ENCODE measurements around the gene CORO1C.

CORO1C gene

GRCh38 chr12:108731105-108731865 is at the start of gene CORO1C:
CORO1C (minus strand) TSS chr12:108731518; CDS start chr12:108701318, 30,200 bp downstream.
- peak; percentile 72 for DNase-seq (ENCODE audit: low read depth)
- TF ChIP-seq CTCF (IDR thresholded peaks at IDR 0.05; ENCODE audit: control insufficient read depth, extremely low read depth, insufficient read depth) = peak; percentile 86
- peak within 1 kb of the TSS; percentile 80 for H3K4me3 ChIP-seq (ENCODE audit: low read depth, low read length)

DNA sequence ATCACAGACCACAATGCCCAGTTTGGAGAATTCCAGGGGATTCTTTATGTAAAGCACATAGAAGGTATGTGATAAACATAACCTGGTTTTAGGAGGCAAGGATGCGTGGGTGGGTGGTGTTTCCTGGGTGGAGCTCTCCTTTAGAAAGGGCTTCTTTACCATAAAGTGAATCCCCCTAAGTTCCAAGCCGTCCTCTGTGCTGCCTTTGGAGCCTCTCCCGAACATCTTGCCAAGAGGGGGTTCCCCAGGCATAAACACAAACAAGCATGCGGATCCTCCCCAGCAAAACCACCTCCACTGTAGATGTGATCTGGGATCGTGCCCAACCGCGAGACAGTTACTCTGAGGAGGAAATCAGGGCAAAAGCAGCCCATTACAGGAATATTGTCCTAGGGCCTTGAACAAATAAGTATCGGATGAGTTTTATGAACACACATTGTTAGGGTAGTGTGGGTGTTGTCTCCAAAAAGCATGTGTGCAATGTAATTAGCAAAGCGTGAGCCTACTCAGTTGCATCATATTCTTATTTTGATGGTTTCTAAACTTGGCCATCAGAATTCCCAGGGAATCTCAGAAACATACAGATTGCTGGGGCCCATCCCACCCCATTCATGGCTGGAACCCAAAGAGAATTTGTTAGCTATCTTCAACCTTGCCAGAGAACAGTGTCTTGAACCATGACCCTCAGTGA is 48.8 kb upstream of the CORO1C start:
- no peak for DNase-seq (ENCODE audit: low read depth)
- TF ChIP-seq CTCF (IDR thresholded peaks at IDR 0.05; ENCODE audit: control insufficient read depth, extremely low read depth, insufficient read depth) = no peak
- H3K4me3 ChIP-seq (ENCODE audit: low read depth, low read length) = no peak overlapping the region

DNA sequence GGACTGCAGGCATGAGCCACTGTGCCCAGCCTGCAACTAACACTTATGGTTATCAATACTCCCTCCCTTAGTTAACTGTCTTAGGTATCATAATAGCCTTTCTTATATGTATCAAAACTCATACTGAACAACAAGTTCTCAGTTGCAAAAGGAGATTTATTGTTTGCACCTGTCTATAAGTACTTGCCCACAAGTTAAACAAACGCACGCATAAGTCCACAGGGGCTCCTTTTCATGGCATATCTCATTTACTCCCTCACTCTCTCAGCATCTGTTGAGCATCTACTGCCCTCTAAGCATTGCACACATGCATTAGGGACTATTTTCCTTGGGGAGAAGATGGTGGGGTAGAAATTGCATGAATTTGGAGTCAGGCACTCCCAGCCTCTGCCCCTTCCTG is 46.7 kb upstream of the CORO1C start:
- H3K4me3 ChIP-seq (ENCODE audit: low read depth, low read length) = no peak overlapping the region
- no peak for DNase-seq (ENCODE audit: low read depth)
- no peak for TF ChIP-seq CTCF (IDR thresholded peaks at IDR 0.05; ENCODE audit: control insufficient read depth, extremely low read depth, insufficient read depth)

GRCh38 chr12:108777156-108777555 is 45.8 kb upstream of the CORO1C start:
- no peak for TF ChIP-seq CTCF (IDR thresholded peaks at IDR 0.05; ENCODE audit: control insufficient read depth, extremely low read depth, insufficient read depth)
- no peak for DNase-seq (ENCODE audit: low read depth)

DNA sequence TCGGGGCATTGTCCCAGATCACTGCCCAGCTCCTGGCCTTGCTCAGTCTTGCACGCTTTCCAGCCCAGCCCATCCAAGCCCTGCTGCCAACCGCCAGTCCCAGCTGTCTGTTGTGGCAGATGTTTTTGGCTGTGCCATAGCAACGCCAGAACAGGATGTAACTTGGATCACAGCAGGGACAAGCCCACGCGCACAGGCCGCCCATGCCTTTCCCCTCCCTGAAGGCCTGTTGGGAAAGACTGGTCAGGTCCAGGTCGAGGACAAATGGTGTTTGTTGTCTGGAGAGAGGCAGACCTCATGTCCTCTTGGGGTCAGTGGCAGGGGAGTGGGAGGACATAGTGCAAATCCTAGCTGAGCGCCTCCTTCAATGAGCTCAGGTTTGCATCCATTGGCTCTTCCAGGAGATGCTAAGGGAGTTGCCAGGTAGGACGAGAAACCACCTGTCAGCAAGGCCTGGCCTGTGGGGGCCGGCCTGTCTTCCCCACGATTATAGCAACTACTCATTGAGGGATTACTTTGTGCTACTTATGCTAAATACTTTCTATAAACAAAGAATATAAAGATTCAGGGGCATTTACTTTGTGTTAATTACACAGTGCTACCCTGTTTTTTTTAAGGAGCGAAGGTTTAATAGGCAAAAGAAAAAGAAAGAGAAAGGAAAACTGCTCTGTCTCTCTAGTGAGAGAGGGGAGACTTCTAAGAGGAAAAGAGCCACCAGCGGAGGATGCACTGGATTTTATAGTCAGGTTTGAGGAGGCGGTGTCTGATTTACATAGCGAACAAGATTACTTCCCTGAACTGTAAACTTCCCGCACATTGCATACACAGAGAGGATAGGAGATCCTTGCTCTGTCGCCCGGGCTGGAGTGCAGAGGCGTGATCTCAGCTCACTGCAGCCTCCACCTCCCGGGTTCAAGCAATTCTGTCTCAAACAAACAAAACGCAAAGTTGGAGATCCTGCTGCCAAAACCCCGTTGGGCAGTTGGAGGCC is 42.8 kb upstream of the CORO1C start:
- no peak overlapping the region for H3K4me3 ChIP-seq (ENCODE audit: low read depth, low read length)
- no peak for TF ChIP-seq CTCF (IDR thresholded peaks at IDR 0.05; ENCODE audit: control insufficient read depth, extremely low read depth, insufficient read depth)
- peak; percentile 4 for DNase-seq (ENCODE audit: low read depth)

More at GRCh38 chr12:108777156-108777555, 45.8 kb upstream of the CORO1C start:
- no peak overlapping the region for H3K4me3 ChIP-seq (ENCODE audit: low read depth, low read length)

GRCh38 chr12:108772891-108773797 is 41.8 kb upstream of the CORO1C start:
- DNase-seq (ENCODE audit: low read depth) = no peak
- TF ChIP-seq CTCF (IDR thresholded peaks at IDR 0.05; ENCODE audit: control insufficient read depth, extremely low read depth, insufficient read depth) = no peak
- no peak overlapping the region for H3K4me3 ChIP-seq (ENCODE audit: low read depth, low read length)

Measured in LNCaP clone FGC (cell line).